H1 (cell line): Measurements from ENCODE around the gene POTEG. TPM values are rescaled to one million over a fixed set of nuclear protein-coding genes. Genes with fewer than 3 reads are reported as not detected.
"Not testable (repeated sequence)": the region's sequence is repeated elsewhere in the genome, so short reads cannot be mapped to it uniquely, and the experiment has no call there.

ENCODE experiments used
- CTCF ChIA-PET: fragments of 300-600 bp; sonication (Branson Sonifier 250); formaldehyde crosslinking; loops from one replicate; lab custom pipeline; 2021; ENCODE audit not compliant: partially characterized antibody; lab: Charles Lee
- POLR2A ChIA-PET: fragments of 300-600 bp; sonication (Branson Sonifier 250); formaldehyde crosslinking; loops from one replicate; lab custom pipeline; 2021; ENCODE audit warnings: inconsistent platforms; ENCODE audit not compliant: partially characterized antibody; lab: Charles Lee
- DNase-seq, 2 experiments: peaks; one replicate each; pipeline versions ENCODE4 v3.0.0 to v3.0.0-alpha.2; 2010 to 2022; ENCODE audit warnings: low spot score in 2 of 2, low read depth in 1 of 2, mixed read lengths in 1 of 2
- FAIRE-seq: peaks from 2 replicates; lab custom pipeline; 2011; peaks lifted over from hg19 to GRCh38; lab: Jason Lieb, UNC
- H2AFZ ChIP-seq: 2 replicates; pipeline ENCODE4 v1.8.1; 2012; ENCODE audit warnings: low read length, inconsistent platforms
- H2AK5ac ChIP-seq: 2 replicates; pipeline ENCODE4 v1.6.1; 2013; ENCODE audit warnings: low read depth, low read length
- H2BK120ac ChIP-seq: replicated peaks from 2 replicates; pipeline ENCODE3; 2013; ENCODE audit warnings: low read depth, low read length, inconsistent platforms
- H2BK12ac ChIP-seq: 2 replicates; pipeline ENCODE4 v1.6.1; 2013; ENCODE audit warnings: low read depth, low read length
- H2BK15ac ChIP-seq: 2 replicates; pipeline ENCODE4 v1.6.1; 2013; ENCODE audit warnings: low read length
- H2BK20ac ChIP-seq: 2 replicates; pipeline ENCODE4 v1.6.1; 2013; ENCODE audit warnings: low read length
- H2BK5ac ChIP-seq: 2 replicates; pipeline ENCODE4 v1.6.1; 2013; ENCODE audit warnings: low read depth, low read length
- H3K14ac ChIP-seq: 2 replicates; pipeline ENCODE4 v1.6.1; 2013; ENCODE audit warnings: inconsistent platforms; ENCODE audit not compliant: insufficient read length
- H3K18ac ChIP-seq: 2 replicates; pipeline ENCODE4 v1.6.1; 2013; ENCODE audit warnings: low read length; ENCODE audit errors: extremely low read depth
- H3K23ac ChIP-seq: 2 replicates; pipeline ENCODE4 v1.6.1; 2013; ENCODE audit warnings: inconsistent platforms; ENCODE audit not compliant: insufficient read length
- H3K23me2 ChIP-seq: 2 replicates; pipeline ENCODE4 v1.6.1; 2013; ENCODE audit warnings: low read depth, low read length
- H3K27ac ChIP-seq: 2 replicates; pipeline ENCODE4 v1.6.1; 2011; ENCODE audit warnings: low read depth, low read length, inconsistent platforms
- H3K27me3 ChIP-seq, 4 experiments: replicated peaks in 1 of 4; 1 replicate in 1 of 4; 2 replicates in 3 of 4; pipeline versions ENCODE4 v1.6.1 to v1.8.1; 2011 to 2013; ENCODE audit warnings: low read length in 3 of 4, mild to moderate bottlenecking in 3 of 4, inconsistent platforms in 2 of 4, mixed read lengths in 2 of 4, moderate library complexity in 1 of 4; ENCODE audit not compliant: control insufficient read depth in 3 of 4, insufficient read depth in 3 of 4; ENCODE audit errors: extremely low read depth in 1 of 4
- H3K36me3 ChIP-seq, 4 experiments: 2 replicates each; pipeline versions ENCODE4 v1.6.1 to v1.8.1; 2011 to 2013; ENCODE audit warnings: mild to moderate bottlenecking in 4 of 4, low read length in 3 of 4, moderate library complexity in 2 of 4, control low read depth in 1 of 4, inconsistent platforms in 1 of 4; ENCODE audit not compliant: insufficient read depth in 4 of 4, control insufficient read depth in 2 of 4
- H3K4ac ChIP-seq: replicated peaks from 2 replicates; pipeline ENCODE3; 2013; ENCODE audit warnings: low read length, low read depth, mixed read lengths, inconsistent platforms; ENCODE audit not compliant: insufficient read length
- H3K4me1 ChIP-seq, 4 experiments: replicated peaks in 1 of 4; 1 replicate in 1 of 4; 2 replicates in 3 of 4; pipeline versions ENCODE4 v1.6.1 to v1.8.1; 2011 to 2013; ENCODE audit warnings: low read length in 3 of 4, inconsistent platforms in 2 of 4, mixed read lengths in 1 of 4; ENCODE audit not compliant: insufficient read depth in 4 of 4, control insufficient read depth in 3 of 4
- H3K4me2 ChIP-seq, 2 experiments: 2 replicates each; pipeline versions ENCODE4 v1.6.1 to v1.8.1; 2011 to 2013; ENCODE audit warnings: low read depth in 2 of 2, low read length in 2 of 2, control low read depth in 1 of 2, inconsistent platforms in 1 of 2, mild to moderate bottlenecking in 1 of 2; ENCODE audit not compliant: insufficient read depth in 1 of 2
- H3K4me3 ChIP-seq, 4 experiments: fragments of 200-600, 300-600 bp in 1 of 4; sonication (generic), shearing (Covaris generic), sonication (Bioruptor Twin) in 1 of 4; 2 replicates each; pipeline versions ENCODE4 v1.5.1 to v1.8.1; 2011 to 2016; ENCODE audit warnings: low read length in 4 of 4, low read depth in 3 of 4, control low read depth in 2 of 4, inconsistent platforms in 2 of 4, mild to moderate bottlenecking in 2 of 4, mixed read lengths in 1 of 4, moderate library complexity in 1 of 4; ENCODE audit not compliant: insufficient read depth in 2 of 4; ENCODE audit errors: extremely low read depth in 1 of 4
- H3K56ac ChIP-seq: replicated peaks from 2 replicates; pipeline ENCODE3; 2013; ENCODE audit warnings: low read depth, mild to moderate bottlenecking, mixed read lengths, low read length, inconsistent platforms; ENCODE audit not compliant: insufficient read length
- H3K79me1 ChIP-seq: 2 replicates; pipeline ENCODE4 v1.6.1; 2013; ENCODE audit warnings: low read depth, low read length, control low read depth
- H3K79me2 ChIP-seq, 2 experiments: 2 replicates each; pipeline versions ENCODE4 v1.6.1 to v1.8.1; 2012 to 2013; ENCODE audit warnings: low read length in 2 of 2, mild to moderate bottlenecking in 2 of 2, inconsistent platforms in 1 of 2; ENCODE audit not compliant: insufficient read depth in 2 of 2, control insufficient read depth in 1 of 2
- H3K9ac ChIP-seq, 4 experiments: replicated peaks in 1 of 4; 1 replicate in 1 of 4; 2 replicates in 3 of 4; pipeline versions ENCODE4 v1.6.1 to v1.8.1; 2011 to 2013; ENCODE audit warnings: low read depth in 3 of 4, low read length in 3 of 4, control low read depth in 2 of 4, mild to moderate bottlenecking in 2 of 4, moderate library complexity in 2 of 4, inconsistent platforms in 1 of 4; ENCODE audit errors: extremely low read depth in 1 of 4
- H3K9me3 ChIP-seq, 2 experiments: 2 replicates each; pipeline versions ENCODE4 v1.6.1 to v1.8.1; 2012 to 2013; ENCODE audit warnings: mild to moderate bottlenecking in 2 of 2, moderate library complexity in 2 of 2, control low read depth in 1 of 2, inconsistent platforms in 1 of 2, low read depth in 1 of 2, low read length in 1 of 2, mixed read lengths in 1 of 2; ENCODE audit not compliant: insufficient read depth in 2 of 2
- H4K20me1 ChIP-seq, 2 experiments: replicated peaks in 1 of 2; 2 replicates each; pipeline versions ENCODE3 to v1.8.1; 2011 to 2013; ENCODE audit warnings: inconsistent platforms in 2 of 2, low read length in 2 of 2, mild to moderate bottlenecking in 1 of 2; ENCODE audit not compliant: insufficient read depth in 2 of 2, control insufficient read depth in 1 of 2
- H4K5ac ChIP-seq: 2 replicates; pipeline ENCODE4 v1.6.1; 2013; ENCODE audit warnings: low read length, low read depth, mixed read lengths, inconsistent platforms; ENCODE audit not compliant: insufficient read length
- H4K8ac ChIP-seq: 2 replicates; pipeline ENCODE4 v1.8.0; 2013; ENCODE audit warnings: mild to moderate bottlenecking, moderate library complexity, low read length, inconsistent platforms; ENCODE audit not compliant: insufficient read depth; ENCODE audit errors: extremely low read depth
- H4K91ac ChIP-seq: replicated peaks from 2 replicates; pipeline ENCODE3; 2013; ENCODE audit warnings: low read length, mixed read lengths, inconsistent platforms; ENCODE audit not compliant: insufficient read length
- WGBS, 2 experiments: shearing (Covaris generic) in 1 of 2; methylation state at CpG; one replicate each; pipeline versions ENCODE4 v1.1.6 to v1.1.7; 2013 to 2015; ENCODE audit warnings: low lambda C conversion rate in 2 of 2, mixed read lengths in 2 of 2, inconsistent platforms in 1 of 2, low coverage in 1 of 2, missing lambda C conversion rate in 1 of 2; ENCODE audit not compliant: insufficient replicate concordance in 2 of 2, insufficient coverage in 1 of 2, insufficient read length in 1 of 2; ENCODE audit errors: extremely low coverage in 1 of 2, missing lambda C conversion rate in 1 of 2; 5-methylcytosine and 5-hydroxymethylcytosine counted together
- polyA plus RNA-seq, 7 experiments: library from polyadenylated mRNA; depleted of rRNA in 3 of 7; stranded (reverse) in 5 of 7; unstranded in 2 of 7; fragments of >200 nt in 5 of 7; fragments of 200-250 nt in 2 of 7; gene quantifications; 1 replicate in 5 of 7; 2 replicates in 1 of 7; 4 replicates in 1 of 7; pipeline versions ENCODE4 v1.2.1 to v1.2.3, GENCODE V29; 2011 to 2013; ENCODE audit warnings: missing spikeins in 2 of 7, mixed read lengths in 2 of 7
- total RNA-seq: library from RNA; stranded (reverse); fragmentation: NEBNext Ultra II Directional; extraction: Animal tissue kit (Norgen Biotek cat#: 25700); gene quantifications from 2 replicates; pipeline ENCODE4 v1.2.1, GENCODE V29; 2021

The POTEG gene
- total and polyA plus RNA-seq, 2 of the 8 experiments (the other 6 are each of a cell fraction or from before 2014, with no cell fraction given) = not detected

DNA sequence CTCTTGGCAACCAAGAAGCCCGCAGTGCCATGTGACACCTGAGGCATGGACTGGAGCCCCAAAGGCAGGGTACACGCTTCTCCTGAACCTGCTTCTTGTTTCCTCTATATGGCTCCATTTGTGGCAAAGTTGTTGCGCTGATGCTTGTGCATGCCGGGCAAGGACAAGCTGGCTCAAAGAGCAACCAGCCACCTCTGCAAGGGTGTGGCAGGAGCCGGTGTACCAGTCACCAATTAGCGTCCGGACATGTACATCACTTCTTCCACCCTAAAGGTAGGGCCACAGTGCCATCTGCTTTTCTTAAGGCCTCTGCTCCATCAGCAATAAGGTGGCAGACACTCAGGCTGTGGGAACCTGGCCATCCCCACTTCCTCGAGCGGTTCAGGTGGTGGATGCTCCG, 43.9 kb downstream of the POTEG start:
- H2BK120ac ChIP-seq, H3K23ac ChIP-seq, POLR2A ChIA-PET, H3K56ac ChIP-seq, H3K27me3 ChIP-seq, H4K5ac ChIP-seq, H3K23me2 ChIP-seq, H3K18ac ChIP-seq, H2AFZ ChIP-seq, H3K14ac ChIP-seq, H2BK20ac ChIP-seq, FAIRE-seq, H3K79me1 ChIP-seq, H4K8ac ChIP-seq, H4K91ac ChIP-seq, H2BK5ac ChIP-seq, DNase-seq, CTCF ChIA-PET, H3K79me2 ChIP-seq, H3K9me3 ChIP-seq, H2AK5ac ChIP-seq, H3K4ac ChIP-seq, H3K9ac ChIP-seq, H3K4me2 ChIP-seq, H3K36me3 ChIP-seq, H4K20me1 ChIP-seq, H3K4me3 ChIP-seq, H2BK15ac ChIP-seq, H2BK12ac ChIP-seq, H3K27ac ChIP-seq, H3K4me1 ChIP-seq: not testable (repeated sequence)
- 84% methylated on average over 9 of the region's 10 CpGs; no CpG with 5 or more reads in 1 of the 2 experiments for WGBS, 2 experiments

DNA sequence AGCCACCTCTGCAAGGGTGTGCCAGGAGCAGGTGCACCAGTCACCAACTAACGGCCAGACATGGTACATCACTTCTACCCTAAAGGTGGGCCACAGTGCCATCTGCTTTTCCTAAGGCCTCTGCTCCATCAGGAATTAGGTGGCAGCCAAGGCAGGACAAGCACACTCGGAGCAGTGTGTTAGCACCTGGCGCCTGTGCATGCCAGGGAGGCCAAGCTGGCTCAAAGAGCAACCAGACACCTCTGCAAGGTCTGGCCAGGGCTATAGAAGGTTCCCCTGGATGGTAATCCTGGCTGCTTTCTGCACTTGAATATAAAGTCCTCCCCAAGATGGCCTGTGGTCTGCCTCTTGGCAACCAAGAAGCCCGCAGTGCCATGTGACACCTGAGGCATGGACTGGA, 45.4 kb downstream of the POTEG start:
- H3K18ac ChIP-seq, H3K23me2 ChIP-seq, H3K36me3 ChIP-seq, H2BK5ac ChIP-seq, POLR2A ChIA-PET, H3K9ac ChIP-seq, H4K20me1 ChIP-seq, H2BK15ac ChIP-seq, FAIRE-seq, H2AK5ac ChIP-seq, H2BK120ac ChIP-seq, H4K91ac ChIP-seq, CTCF ChIA-PET, H3K27ac ChIP-seq, H3K4me1 ChIP-seq, H3K56ac ChIP-seq, H3K79me1 ChIP-seq, DNase-seq, H3K23ac ChIP-seq, H3K14ac ChIP-seq, H3K9me3 ChIP-seq, H3K4me2 ChIP-seq, H4K5ac ChIP-seq, H3K4me3 ChIP-seq, H2BK20ac ChIP-seq, H2BK12ac ChIP-seq, H4K8ac ChIP-seq, H3K79me2 ChIP-seq, H3K4ac ChIP-seq, H2AFZ ChIP-seq, H3K27me3 ChIP-seq: not testable (repeated sequence)
- no CpG with 5 or more reads among the region's 4 CpGs for WGBS, 2 experiments
